ENCODE measurements around the gene SLC35C1. TPM values are rescaled to one million over a fixed set of nuclear protein-coding genes. Genes with fewer than 3 reads are reported as not detected.

The SLC35C1 gene
- polyA plus RNA-seq, 1 donor = 12.9 TPM

GRCh38 chr11:45855308-45855707, 50.4 kb downstream of the SLC35C1 start:
- Histone ChIP-seq H3K27ac (ENCODE audit: low read length) (peak overlapping the region; percentile 5), H3K4me3 (ENCODE audit: low read length) (no peak overlapping the region), H3K9me3 (ENCODE audit: control insufficient read depth, low read depth, low read length) (no peaks in the 10 kb centered on the region), H3K36me3 (ENCODE audit: control insufficient read depth, insufficient read depth, low read length) (peaks cover 61% of the 10 kb centered on the region), H3K27me3 (ENCODE audit: control insufficient read depth, insufficient read depth, low read length) (no peaks in the 10 kb centered on the region), H3K4me1 (ENCODE audit: control insufficient read depth, insufficient read depth, low read length) (peaks cover 16% of the 10 kb centered on the region)
- no peak for DNase-seq
- WGBS (ENCODE audit: insufficient coverage, low lambda C conversion rate) = no CpG with 5 or more reads among the region's 5 CpGs

GRCh38 chr11:45856044-45856468, 51.1 kb downstream of the SLC35C1 start:
- peak overlapping the region; percentile 5 for H3K27ac ChIP-seq (ENCODE audit: low read length)
- no peaks in the 10 kb centered on the region for H3K27me3 ChIP-seq (ENCODE audit: control insufficient read depth, insufficient read depth, low read length)
- peaks cover 16% of the 10 kb centered on the region for H3K4me1 ChIP-seq (ENCODE audit: control insufficient read depth, insufficient read depth, low read length)
- H3K9me3 ChIP-seq (ENCODE audit: control insufficient read depth, low read depth, low read length) = no peaks in the 10 kb centered on the region
- WGBS (ENCODE audit: insufficient coverage, low lambda C conversion rate) = no CpG with 5 or more reads among the region's 6 CpGs
- H3K4me3 ChIP-seq (ENCODE audit: low read length) = no peak overlapping the region
- H3K36me3 ChIP-seq (ENCODE audit: control insufficient read depth, insufficient read depth, low read length) = peaks cover 64% of the 10 kb centered on the region
- DNase-seq = no peak

GRCh38 chr11:45857961-45858474, 53.1 kb downstream of the SLC35C1 start:
- H3K4me1 ChIP-seq (ENCODE audit: control insufficient read depth, insufficient read depth, low read length) = peaks cover 16% of the 10 kb centered on the region
- no peaks in the 10 kb centered on the region for H3K27me3 ChIP-seq (ENCODE audit: control insufficient read depth, insufficient read depth, low read length)
- peak; percentile 45 to 54 for DNase-seq
- H3K36me3 ChIP-seq (ENCODE audit: control insufficient read depth, insufficient read depth, low read length) = peaks cover 79% of the 10 kb centered on the region
- no peaks in the 10 kb centered on the region for H3K9me3 ChIP-seq (ENCODE audit: control insufficient read depth, low read depth, low read length)
- H3K27ac ChIP-seq (ENCODE audit: low read length) = peak overlapping the region; percentile 70
- no CpG with 5 or more reads among the region's 2 CpGs for WGBS (ENCODE audit: insufficient coverage, low lambda C conversion rate)
- no peak overlapping the region for H3K4me3 ChIP-seq (ENCODE audit: low read length)

- Histone ChIP-seq H3K4me3 (ENCODE audit: low read length) (no peak overlapping the region), H3K36me3 (ENCODE audit: control insufficient read depth, insufficient read depth, low read length) (peaks cover 87% of the 10 kb centered on the region), H3K27me3 (ENCODE audit: control insufficient read depth, insufficient read depth, low read length) (no peaks in the 10 kb centered on the region), H3K9me3 (ENCODE audit: control insufficient read depth, low read depth, low read length) (no peaks in the 10 kb centered on the region), H3K27ac (ENCODE audit: low read length) (peak overlapping the region; percentile 70), H3K4me1 (ENCODE audit: control insufficient read depth, insufficient read depth, low read length) (peaks cover 16% of the 10 kb centered on the region)
- DNase-seq = no peak
- WGBS (ENCODE audit: insufficient coverage, low lambda C conversion rate) = no CpG with 5 or more reads among the region's 5 CpGs
These were observed 53.9 kb downstream of the SLC35C1 start for GRCh38 chr11:45858751-45859398.

GRCh38 chr11:45859661-45860140, 54.8 kb downstream of the SLC35C1 start:
- Histone ChIP-seq H3K36me3 (ENCODE audit: control insufficient read depth, insufficient read depth, low read length) (peaks cover 95% of the 10 kb centered on the region), H3K27ac (ENCODE audit: low read length) (peak overlapping the region; percentile 70), H3K27me3 (ENCODE audit: control insufficient read depth, insufficient read depth, low read length) (no peaks in the 10 kb centered on the region), H3K9me3 (ENCODE audit: control insufficient read depth, low read depth, low read length) (no peaks in the 10 kb centered on the region), H3K4me1 (ENCODE audit: control insufficient read depth, insufficient read depth, low read length) (peaks cover 16% of the 10 kb centered on the region), H3K4me3 (ENCODE audit: low read length) (no peak overlapping the region)
- DNase-seq = peak; percentile 68
- 87% methylated on average over 3 of the region's 12 CpGs for WGBS (ENCODE audit: insufficient coverage, low lambda C conversion rate)

- Histone ChIP-seq H3K27ac (ENCODE audit: low read length) (peak overlapping the region; percentile 70), H3K4me1 (ENCODE audit: control insufficient read depth, insufficient read depth, low read length) (peaks cover 16% of the 10 kb centered on the region), H3K36me3 (ENCODE audit: control insufficient read depth, insufficient read depth, low read length) (peaks cover 96% of the 10 kb centered on the region), H3K27me3 (ENCODE audit: control insufficient read depth, insufficient read depth, low read length) (no peaks in the 10 kb centered on the region), H3K9me3 (ENCODE audit: control insufficient read depth, low read depth, low read length) (no peaks in the 10 kb centered on the region), H3K4me3 (ENCODE audit: low read length) (no peak overlapping the region)
- no CpG with 5 or more reads among the region's 5 CpGs for WGBS (ENCODE audit: insufficient coverage, low lambda C conversion rate)
- no peak for DNase-seq
These were observed 55.4 kb downstream of the SLC35C1 start for GRCh38 chr11:45860348-45860747.

GRCh38 chr11:45860764-45861510, 56.0 kb downstream of the SLC35C1 start:
- Histone ChIP-seq H3K27ac (ENCODE audit: low read length) (peak overlapping the region; percentile 70), H3K4me3 (ENCODE audit: low read length) (no peak overlapping the region), H3K4me1 (ENCODE audit: control insufficient read depth, insufficient read depth, low read length) (peaks cover 16% of the 10 kb centered on the region), H3K27me3 (ENCODE audit: control insufficient read depth, insufficient read depth, low read length) (no peaks in the 10 kb centered on the region), H3K9me3 (ENCODE audit: control insufficient read depth, low read depth, low read length) (no peaks in the 10 kb centered on the region), H3K36me3 (ENCODE audit: control insufficient read depth, insufficient read depth, low read length) (peaks cover 96% of the 10 kb centered on the region)
- WGBS (ENCODE audit: insufficient coverage, low lambda C conversion rate) = 100% methylated on average over 3 of the region's 10 CpGs
- no peak for DNase-seq

Other genes with a start within 250 kb of the SLC35C1 start
- 3.0 TPM for gene CHST1, start 139.5 kb upstream of the SLC35C1 start, polyA plus RNA-seq
- 23.1 TPM for gene CRY2, start 42.3 kb downstream of the SLC35C1 start, polyA plus RNA-seq
- 9.0 TPM for gene MAPK8IP1, start 80.5 kb downstream of the SLC35C1 start, polyA plus RNA-seq
- 0.24 TPM for gene FREY1, start 102.1 kb downstream of the SLC35C1 start, polyA plus RNA-seq
- gene PEX16, start 112.7 kb downstream of the SLC35C1 start, polyA plus RNA-seq = 22.6 TPM
- 3.6 TPM for gene LARGE2, start 117.5 kb downstream of the SLC35C1 start, polyA plus RNA-seq

All from large intestine (tissue), 3 donors.